DOHH2 (cell line): ENCODE data around the gene OR10A4.

Experiments
- H3F3A ChIP-seq: fragments of 200-600 bp; sonication (generic), shearing (Covaris generic); 2 replicates; pipeline ENCODE4 v1.6.0; 2016; ENCODE audit warnings: antibody characterized with exemption, mild to moderate bottlenecking; ENCODE audit not compliant: control insufficient read depth, insufficient read depth
- H3K27ac ChIP-seq: fragments of 200-600 bp; sonication (generic); 2 replicates; pipeline ENCODE4 v1.5.1; 2014; ENCODE audit warnings: low read depth, mild to moderate bottlenecking, low read length, moderate library complexity
- H3K27me3 ChIP-seq: fragments of 200-600 bp; sonication (generic); 2 replicates; pipeline ENCODE4 v1.6.1; 2014; ENCODE audit warnings: mild to moderate bottlenecking, low read length, mixed read lengths; ENCODE audit not compliant: control insufficient read depth
- H3K36me3 ChIP-seq: fragments of 200-600 bp; sonication (generic); 2 replicates; pipeline ENCODE4 v1.6.1; 2014; ENCODE audit warnings: mild to moderate bottlenecking, low read length, moderate library complexity, mixed read lengths; ENCODE audit not compliant: control insufficient read depth
- H3K4me1 ChIP-seq: fragments of 200-600 bp; sonication (generic); 2 replicates; pipeline ENCODE4 v1.6.1; 2014; ENCODE audit warnings: mild to moderate bottlenecking, low read length, mixed read lengths; ENCODE audit not compliant: control insufficient read depth
- H3K4me2 ChIP-seq: fragments of 200-600 bp; sonication (generic); 2 replicates; pipeline ENCODE4 v1.6.0; 2014; ENCODE audit warnings: mild to moderate bottlenecking, low read length, moderate library complexity
- H3K4me3 ChIP-seq: fragments of 200-600 bp; sonication (generic); 2 replicates; pipeline ENCODE4 v1.5.1; 2014; ENCODE audit warnings: mild to moderate bottlenecking, low read length, mixed read lengths
- H3K79me2 ChIP-seq: fragments of 200-600 bp; sonication (generic); 2 replicates; pipeline ENCODE4 v1.6.1; 2014; ENCODE audit warnings: mild to moderate bottlenecking, low read length, mixed read lengths; ENCODE audit not compliant: control insufficient read depth
- H3K9me2 ChIP-seq: fragments of 200-600 bp; sonication (generic); replicated peaks from 2 replicates; pipeline ENCODE4 v1.6.1; 2014; ENCODE audit warnings: mild to moderate bottlenecking, low read length, mixed read lengths; ENCODE audit not compliant: control insufficient read depth
- H3K9me3 ChIP-seq: fragments of 200-600 bp; sonication (generic); 2 replicates; pipeline ENCODE4 v1.6.1; 2014; ENCODE audit warnings: antibody characterized with exemption, low read length, mixed read lengths; ENCODE audit not compliant: control insufficient read depth, insufficient read depth
- H4K20me1 ChIP-seq: fragments of 200-600 bp; sonication (generic); 2 replicates; pipeline ENCODE4 v1.6.0; 2014; ENCODE audit warnings: low read depth, mild to moderate bottlenecking, antibody characterized with exemption, low read length, moderate library complexity; ENCODE audit not compliant: control insufficient read depth, insufficient read depth
- CTCF ChIP-seq: fragments of 200-600 bp; sonication (generic); IDR thresholded peaks from one replicate; pipeline ENCODE4 v1.5.1; 2014; ENCODE audit warnings: antibody characterized with exemption, mild to moderate bottlenecking, low read depth, low read length; ENCODE audit not compliant: poor library complexity, severe bottlenecking
- EZH2phosphoT487 ChIP-seq: fragments of 200-600 bp; sonication (generic); IDR thresholded peaks from 2 replicates; pipeline ENCODE4 v1.6.1; 2017; ENCODE audit warnings: borderline replicate concordance, mild to moderate bottlenecking, antibody characterized with exemption, low read length, moderate library complexity, mixed read lengths

OR10A4 gene

DNA sequence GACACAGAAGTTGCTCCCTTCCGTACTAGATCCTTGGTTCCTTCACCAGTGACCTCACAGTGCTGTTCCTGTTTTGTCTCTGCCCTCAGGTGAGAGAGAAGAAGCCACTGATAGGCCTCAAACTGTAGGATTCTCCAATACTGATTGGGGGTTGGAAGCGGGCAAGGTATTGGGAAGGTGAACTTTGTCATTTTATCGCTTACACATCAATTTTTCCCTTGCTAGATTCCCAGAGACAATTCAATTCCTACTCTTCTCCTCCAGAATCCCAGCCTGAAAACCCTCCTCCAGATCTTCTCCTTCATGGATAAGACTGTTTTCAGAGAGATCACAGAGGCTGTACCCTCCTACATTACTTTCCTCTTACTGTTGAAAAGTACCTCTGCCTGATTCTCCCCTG is 35.0 kb downstream of the OR10A4 start:
- H3K27ac ChIP-seq = no peak overlapping the region

DNA sequence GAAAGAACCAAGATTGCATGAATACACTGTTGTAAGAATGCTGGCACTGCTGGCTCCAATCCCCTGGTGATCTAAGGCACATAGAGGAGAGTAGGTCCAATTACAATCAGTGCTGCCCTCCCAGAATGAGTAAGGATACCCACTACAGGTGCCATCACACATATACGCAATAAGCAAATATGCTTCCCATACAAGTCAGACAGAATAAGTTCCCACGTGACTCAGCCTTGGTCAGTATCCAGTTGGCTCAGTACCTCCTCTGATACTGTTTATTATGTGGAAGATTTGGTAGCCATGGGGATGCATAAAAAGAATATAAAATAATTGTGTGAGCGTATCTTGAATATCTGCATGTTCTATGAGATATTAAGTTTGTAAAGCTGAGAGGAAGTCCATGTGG is 35.5 kb downstream of the OR10A4 start:
- Histone ChIP-seq H3K9me3 (no peaks in the 10 kb centered on the region), H3K4me3 (no peak overlapping the region), H3K27ac (no peak overlapping the region), H4K20me1 (no peaks in the 10 kb centered on the region), H3F3A (no peaks in the 10 kb centered on the region), H3K4me1 (no peaks in the 10 kb centered on the region), H3K27me3 (no peaks in the 10 kb centered on the region), H3K4me2 (no peak overlapping the region), H3K9me2 (no peaks in the 10 kb centered on the region), H3K36me3 (no peaks in the 10 kb centered on the region), H3K79me2 (no peaks in the 10 kb centered on the region)
- no peak for TF ChIP-seq EZH2phosphoT487
- no peak for TF ChIP-seq CTCF

More for the DNA sequence above, 35.0 kb downstream of the OR10A4 start:
- no peaks in the 10 kb centered on the region for H4K20me1 ChIP-seq
- no peaks in the 10 kb centered on the region for H3K9me3 ChIP-seq
- no peaks in the 10 kb centered on the region for H3K27me3 ChIP-seq
- TF ChIP-seq EZH2phosphoT487 (no peak), CTCF (no peak)
- no peak overlapping the region for H3K4me3 ChIP-seq
- H3F3A ChIP-seq = no peaks in the 10 kb centered on the region
- no peak overlapping the region for H3K4me2 ChIP-seq
- H3K9me2 ChIP-seq = no peaks in the 10 kb centered on the region
- H3K79me2 ChIP-seq = no peaks in the 10 kb centered on the region
- H3K4me1 ChIP-seq = no peaks in the 10 kb centered on the region
- no peaks in the 10 kb centered on the region for H3K36me3 ChIP-seq

DNA sequence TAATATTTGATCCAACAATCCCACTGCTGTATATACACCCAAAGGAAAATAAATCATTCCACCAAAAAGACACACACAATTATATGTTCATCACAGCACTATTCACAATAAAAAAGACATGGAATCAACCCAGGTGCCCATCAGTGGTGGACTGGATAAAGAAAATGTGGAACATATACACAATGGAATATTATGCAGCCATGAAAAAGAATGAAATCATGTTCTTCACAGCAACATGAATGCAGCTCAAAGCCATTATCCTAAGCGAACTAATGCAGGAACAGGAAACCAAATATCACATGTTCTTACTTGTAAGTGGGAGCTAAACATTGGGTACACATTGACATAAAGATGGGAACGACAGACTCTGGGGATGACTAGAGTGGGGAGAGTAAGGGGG is 43.3 kb downstream of the OR10A4 start:
- Histone ChIP-seq H3K36me3 (no peaks in the 10 kb centered on the region), H3K4me1 (no peaks in the 10 kb centered on the region), H3K27ac (no peak overlapping the region), H3K9me2 (no peaks in the 10 kb centered on the region), H3K9me3 (no peaks in the 10 kb centered on the region), H3K79me2 (no peaks in the 10 kb centered on the region), H3F3A (no peaks in the 10 kb centered on the region), H3K4me2 (no peak overlapping the region), H4K20me1 (no peaks in the 10 kb centered on the region), H3K27me3 (no peaks in the 10 kb centered on the region), H3K4me3 (no peak overlapping the region)
- TF ChIP-seq EZH2phosphoT487 = no peak

- Histone ChIP-seq H3K4me3 (no peak within 1 kb of the TSS), H3K79me2 (no peaks in the 10 kb centered on the region), H3K9me3 (no peaks in the 10 kb centered on the region), H3F3A (peaks cover 5% of the 10 kb centered on the region; the same call in 1 of the 2 replicates), H3K4me2 (no peak within 1 kb of the TSS), H4K20me1 (no peaks in the 10 kb centered on the region), H3K9me2 (no peaks in the 10 kb centered on the region), H3K36me3 (no peaks in the 10 kb centered on the region), H3K4me1 (peaks cover 2% of the 10 kb centered on the region), H3K27ac (no peak within 1 kb of the TSS), H3K27me3 (no peaks in the 10 kb centered on the region)
- no peak for TF ChIP-seq EZH2phosphoT487
- TF ChIP-seq CTCF = no peak
These were observed 44.3 kb downstream of the OR10A4 start, which contains the start of gene OR2D3 for GRCh38 chr11:6920702-6921101. Gene OR2D3 (plus strand): TSS chr11:6921002. CDS start chr11:6921002, 0 bp downstream.
